GM23338 (cell line): Measurements from ENCODE around the gene RELL1. TPM values are rescaled to one million over a fixed set of nuclear protein-coding genes. Genes with fewer than 3 reads are reported as not detected.

ENCODE experiments used
- ATAC-seq: fragments of 200-7000 bp; cut with Tn5 transposase; 3 replicates; pipeline ENCODE4 v1.9.1; 2020
- DNase-seq: peaks from one replicate; pipeline ENCODE4 v3.0.0-alpha.2; 2015; ENCODE audit warnings: low spot score
- H2AFZ ChIP-seq: fragments of 200-600 bp; sonication (generic); 2 replicates; pipeline ENCODE4 v1.8.0; 2016; ENCODE audit warnings: antibody characterized with exemption, mild to moderate bottlenecking, moderate library complexity
- H3F3A ChIP-seq: fragments of 200-600 bp; sonication (generic); replicated peaks from 2 replicates; pipeline ENCODE4 v1.8.0; 2017; ENCODE audit warnings: antibody characterized with exemption, mixed run types, low read depth
- H3K27ac ChIP-seq: fragments of 200-600 bp; sonication (generic); 2 replicates; pipeline ENCODE4 v1.6.1; 2016; ENCODE audit warnings: low read depth
- H3K27me3 ChIP-seq: fragments of 200-600 bp; sonication (generic); 2 replicates; pipeline ENCODE4 v1.8.0; 2016; ENCODE audit warnings: mild to moderate bottlenecking, mixed run types, moderate library complexity; ENCODE audit not compliant: insufficient read depth
- H3K36me3 ChIP-seq: fragments of 200-600 bp; sonication (generic); 2 replicates; pipeline ENCODE4 v1.8.0; 2016; ENCODE audit warnings: mild to moderate bottlenecking; ENCODE audit not compliant: insufficient read depth
- H3K4me1 ChIP-seq: fragments of 200-600 bp; sonication (generic); 2 replicates; pipeline ENCODE4 v1.8.0; 2016; ENCODE audit warnings: mild to moderate bottlenecking, moderate library complexity; ENCODE audit not compliant: insufficient read depth
- H3K4me2 ChIP-seq: fragments of 200-600 bp; sonication (generic); 2 replicates; pipeline ENCODE4 v1.7.1; 2017; ENCODE audit warnings: mixed run types
- H3K4me3 ChIP-seq: fragments of 200-600 bp; sonication (generic); 2 replicates; pipeline ENCODE4 v1.6.1; 2016; ENCODE audit warnings: mixed run types
- H3K79me2 ChIP-seq: fragments of 200-600 bp; sonication (generic); replicated peaks from 2 replicates; pipeline ENCODE4 v1.8.0; 2017; ENCODE audit warnings: mild to moderate bottlenecking; ENCODE audit not compliant: insufficient read depth
- H3K9me2 ChIP-seq: fragments of 200-600 bp; sonication (generic); 2 replicates; pipeline ENCODE4 v1.8.0; 2017; ENCODE audit not compliant: insufficient read depth
- H4K20me1 ChIP-seq: fragments of 200-600 bp; sonication (generic); replicated peaks from 2 replicates; pipeline ENCODE4 v1.8.0; 2017; ENCODE audit warnings: mild to moderate bottlenecking; ENCODE audit not compliant: insufficient read depth
- H3K27ac Mint-ChIP-seq: 2 replicates; pipeline ENCODE4 v1.8.0; 2020; ENCODE audit warnings: inconsistent platforms, mild to moderate bottlenecking, moderate library complexity, mixed read lengths
- H3K27me3 Mint-ChIP-seq: 3 replicates; pipeline ENCODE4 v1.8.0; 2022; ENCODE audit warnings: low read depth, mild to moderate bottlenecking, moderate library complexity, mixed read lengths, inconsistent platforms; ENCODE audit not compliant: insufficient read depth, poor library complexity
- H3K36me3 Mint-ChIP-seq: 3 replicates; pipeline ENCODE4 v1.8.0; 2021; ENCODE audit warnings: low read depth, mild to moderate bottlenecking, inconsistent platforms, moderate library complexity, mixed read lengths
- H3K4me1 Mint-ChIP-seq: 3 replicates; pipeline ENCODE4 v1.8.0; 2020; ENCODE audit warnings: mild to moderate bottlenecking, inconsistent platforms, mixed read lengths
- H3K4me3 Mint-ChIP-seq: 3 replicates; pipeline ENCODE4 v1.8.0; 2021; ENCODE audit warnings: moderate library complexity, mild to moderate bottlenecking, inconsistent platforms, mixed read lengths
- H3K9me3 Mint-ChIP-seq: 3 replicates; pipeline ENCODE4 v1.8.0; 2020; ENCODE audit warnings: moderate library complexity, mild to moderate bottlenecking, inconsistent platforms, mixed read lengths
- CREB1 ChIP-seq: fragments of 250-450 bp; sonication (Bioruptor Pico); IDR thresholded peaks from 2 replicates; pipeline ENCODE4 v1.5.0; 2020; ENCODE audit warnings: low read depth, mild to moderate bottlenecking, moderate library complexity
- CTCF ChIP-seq, 2 experiments: fragments of 200-600 bp in 1 of 2; sonication (generic) in 1 of 2; conservative IDR thresholded peaks; 2 replicates each; pipeline versions ENCODE4 v1.5.1 to v1.6.1; 2016 to 2017; ENCODE audit warnings: antibody characterized with exemption in 2 of 2, low read depth in 2 of 2, mild to moderate bottlenecking in 2 of 2, moderate library complexity in 1 of 2
- ETS1 ChIP-seq: IDR thresholded peaks from 2 replicates; pipeline ENCODE4 v1.6.1; 2016; ENCODE audit warnings: antibody characterized with exemption
- EZH2 ChIP-seq: fragments of 200-600 bp; sonication (generic); IDR thresholded peaks from one replicate; pipeline ENCODE4 v1.8.0; 2017; ENCODE audit warnings: antibody characterized with exemption, mild to moderate bottlenecking, low read depth; ENCODE audit not compliant: unreplicated experiment
- EZH2phosphoT487 ChIP-seq: fragments of 200-600 bp; sonication (generic); IDR thresholded peaks from one replicate; pipeline ENCODE4 v1.8.1; 2018; ENCODE audit warnings: antibody characterized with exemption; ENCODE audit not compliant: unreplicated experiment
- JUNB ChIP-seq: IDR thresholded peaks from one replicate; pipeline ENCODE4 v1.6.1; 2016; ENCODE audit warnings: antibody characterized with exemption; ENCODE audit not compliant: unreplicated experiment
- NANOG ChIP-seq: IDR thresholded peaks from 2 replicates; pipeline ENCODE4 v1.6.1; 2016; ENCODE audit warnings: antibody characterized with exemption, borderline replicate concordance
- POLR2AphosphoS5 ChIP-seq: IDR thresholded peaks from 2 replicates; pipeline ENCODE4 v1.6.1; 2016; ENCODE audit warnings: antibody characterized with exemption, low read depth
- REST ChIP-seq: IDR thresholded peaks from one replicate; pipeline ENCODE4 v1.6.1; 2018; ENCODE audit warnings: antibody characterized with exemption; ENCODE audit not compliant: unreplicated experiment
- STAT1 ChIP-seq: IDR thresholded peaks from one replicate; pipeline ENCODE4 v1.6.1; 2016; ENCODE audit warnings: antibody characterized with exemption; ENCODE audit not compliant: unreplicated experiment
- ZNF114 ChIP-seq: fragments of 250-450 bp; sonication (Bioruptor Pico); IDR thresholded peaks from 2 replicates; pipeline ENCODE4 v1.5.0; 2020; ENCODE audit warnings: mild to moderate bottlenecking, moderate library complexity
- ZNF331 ChIP-seq: fragments of 250-450 bp; sonication (Bioruptor Pico); IDR thresholded peaks from 2 replicates; pipeline ENCODE4 v1.5.0; 2020; ENCODE audit warnings: low read depth, mild to moderate bottlenecking, moderate library complexity
- polyA plus RNA-seq: library from polyadenylated mRNA; unstranded; fragments of >200 nt; fragmentation: Nextera tagmentation; extraction: Ambion mirVana; gene quantifications from 2 replicates; pipeline ENCODE4 v1.2.1, GENCODE V29; 2016
- total RNA-seq: library from RNA; depleted of rRNA; stranded (reverse); fragments of >200 nt; shearing (Covaris generic); gene quantifications from 2 replicates; pipeline ENCODE4 v1.2.3, GENCODE V29; 2014

RELL1 gene
- total and polyA plus RNA-seq, 2 experiments from 2014 or later: 2.8 to 28.5 TPM

- TF ChIP-seq STAT1 (no peak), CREB1 (CRISPR knock-in tag) (no peak), POLR2AphosphoS5 (no peak), JUNB (no peak), EZH2phosphoT487 (no peak), CTCF (conservative IDR thresholded peaks at IDR 0.05; ENCODE audit: low read depth in 2 of 2) (no peak)
Measured at GRCh38 chr4:37675587-37676290, 10.4 kb downstream of the RELL1 start (continued).

GRCh38 chr4:37674439-37674838, 11.7 kb downstream of the RELL1 start:
- Histone ChIP-seq H3K36me3 (no peaks in the 10 kb centered on the region), H3K9me2 (no peaks in the 10 kb centered on the region; the same call in 1 of the 2 replicates), H3K4me1 (0 out of 2 replicates have a peak, but pooled peaks cover 20% of the 10 kb centered on the region), H3K4me2 (no peak overlapping the region), H2AFZ (no peak overlapping the region), H3K4me3 (no peak overlapping the region), H3F3A (no peaks in the 10 kb centered on the region), H3K27ac (no peak overlapping the region), H4K20me1 (peaks cover 7% of the 10 kb centered on the region; the same call in 1 of the 2 replicates), H3K79me2 (peaks cover 66% of the 10 kb centered on the region), H3K27me3 (no peaks in the 10 kb centered on the region)
- Mint-ChIP-seq H3K36me3 (peaks cover 4% of the 10 kb centered on the region; the same call in 2 of the 3 replicates), H3K4me3 (no peak overlapping the region), H3K27me3 (peaks cover 3% of the 10 kb centered on the region), H3K27ac (no peak overlapping the region), H3K9me3 (peaks cover 3% of the 10 kb centered on the region; the same call in 2 of the 3 replicates), H3K4me1 (peaks cover 9% of the 10 kb centered on the region; the same call in 2 of the 3 replicates)
- DNase-seq (no peak), ATAC-seq (no peak)
- no peak for TF ChIP-seq ZNF114
- TF ChIP-seq EZH2: no peak
- TF ChIP-seq POLR2AphosphoS5: no peak
- TF ChIP-seq ZNF331 (CRISPR knock-in tag): no peak
- TF ChIP-seq CREB1 (CRISPR knock-in tag): no peak
- no peak for TF ChIP-seq NANOG
- TF ChIP-seq STAT1: no peak
- no peak for TF ChIP-seq CTCF (conservative IDR thresholded peaks at IDR 0.05; ENCODE audit: low read depth in 2 of 2)
- no peak for TF ChIP-seq REST
- no peak for TF ChIP-seq EZH2phosphoT487
- TF ChIP-seq JUNB: no peak
- TF ChIP-seq ETS1: no peak
